ENCODE results near the gene ZFR2. TPM values are rescaled to one million over a fixed set of nuclear protein-coding genes. Genes with fewer than 3 reads are reported as not detected.

The ZFR2 gene
- total and polyA plus RNA-seq, 2 of the 8 experiments (the other 6 are each of a cell fraction or from before 2014, with no cell fraction given): 14.5 to 28.4 TPM

DNA sequence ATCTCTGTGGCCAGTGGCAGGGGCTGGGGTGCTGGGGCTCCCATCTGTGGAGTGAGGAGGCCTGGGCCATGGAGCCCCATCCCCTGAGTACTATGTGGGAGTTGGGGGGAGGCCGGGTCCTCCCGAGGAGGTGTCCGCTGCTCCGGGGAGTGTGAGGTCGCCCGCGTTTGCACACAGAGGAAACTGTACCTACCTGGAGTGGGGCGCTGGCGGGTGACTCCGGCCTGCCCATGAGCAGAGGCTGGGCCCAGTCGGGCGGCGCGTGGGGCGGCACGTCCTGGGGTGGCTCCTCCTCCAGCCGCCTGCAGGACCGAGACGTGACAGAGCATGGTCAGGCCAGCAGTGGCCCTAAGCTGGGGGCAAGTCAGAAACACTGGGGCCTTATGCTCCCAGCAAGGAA, 48.8 kb downstream of the ZFR2 start:
- no peaks in the 10 kb centered on the region for H3K36me3 ChIP-seq (ENCODE audit: control insufficient read depth in 2 of 4, insufficient read depth in 4 of 4, low read length in 3 of 4)
- no peak overlapping the region for H3K27ac ChIP-seq (ENCODE audit: low read depth, low read length)
- no peaks in the 10 kb centered on the region for H3K79me2 ChIP-seq (ENCODE audit: control insufficient read depth in 1 of 2, insufficient read depth in 2 of 2, low read length in 2 of 2)
- no peak overlapping the region for H3K14ac ChIP-seq (ENCODE audit: insufficient read length)
- no peak overlapping the region for H3K4me2 ChIP-seq (ENCODE audit: insufficient read depth in 1 of 2, low read depth in 2 of 2, low read length in 2 of 2)
- no peaks in the 10 kb centered on the region for H3K79me1 ChIP-seq (ENCODE audit: low read depth, low read length)
- ChIA-PET POLR2A (ENCODE audit: partially characterized antibody) (no interaction called here), CTCF (ENCODE audit: partially characterized antibody) (interaction anchor here (1.5 to 1.6 kb wide), 2 partner anchors 16 to 30 kb away, joined by 3 to 4 read pairs; no protein-coding TSS in a partner anchor)
- H3K23me2 ChIP-seq (ENCODE audit: low read depth, low read length): no peaks in the 10 kb centered on the region
- H2AK5ac ChIP-seq (ENCODE audit: low read depth, low read length): no peak overlapping the region
- H3K4ac ChIP-seq (replicated peaks; ENCODE audit: insufficient read length, low read depth, low read length): no peak overlapping the region
- H3K9me3 ChIP-seq (ENCODE audit: insufficient read depth in 2 of 2, low read depth in 1 of 2, low read length in 1 of 2): no peaks in the 10 kb centered on the region
- H3K18ac ChIP-seq (ENCODE audit: extremely low read depth, low read length): no peak overlapping the region
- DNase-seq (ENCODE audit: low read depth in 1 of 2, low spot score in 2 of 2) (no peak), FAIRE-seq (no peak)
- H2BK20ac ChIP-seq (ENCODE audit: low read length): no peak overlapping the region
- no peak overlapping the region for H2BK15ac ChIP-seq (ENCODE audit: low read length)
- H4K20me1 ChIP-seq (replicated peaks in 1 of 2; ENCODE audit: control insufficient read depth in 1 of 2, insufficient read depth in 2 of 2, low read length in 2 of 2): peaks cover 0 to 1% of the 10 kb centered on the region in 2 experiments
- H3K23ac ChIP-seq (ENCODE audit: insufficient read length): no peak overlapping the region
- 97% methylated on average over 19 of the region's 19 CpGs; no CpG with 5 or more reads in 1 of the 2 experiments for WGBS, 2 experiments (ENCODE audit: extremely low coverage in 1 of 2, insufficient coverage in 1 of 2, insufficient read length in 1 of 2, insufficient replicate concordance in 2 of 2, low coverage in 1 of 2, low lambda C conversion rate in 2 of 2, missing lambda C conversion rate in 1 of 2)
- no peak overlapping the region for H4K8ac ChIP-seq (ENCODE audit: extremely low read depth, insufficient read depth, low read length)
- TF ChIP-seq ZNF274 (IDR thresholded peaks at IDR 0.05; ENCODE audit: borderline replicate concordance, extremely low read depth, low read length): no peak
- no peak for TF ChIP-seq CREB1 (IDR thresholded peaks at IDR 0.05)
- TF ChIP-seq CHD2 (IDR thresholded peaks at IDR 0.05; ENCODE audit: low read length): no peak
- no peak for TF ChIP-seq RBBP5 (IDR thresholded peaks at IDR 0.05; ENCODE audit: borderline replicate concordance, low read depth, low read length)
- no peak for TF ChIP-seq GTF2F1 (IDR thresholded peaks at IDR 0.05; ENCODE audit: borderline replicate concordance, low read depth, low read length)
- no peak for TF ChIP-seq JUND (IDR thresholded peaks at IDR 0.05; ENCODE audit: low read length)
- no peak overlapping the region for H3K9ac ChIP-seq (replicated peaks in 1 of 4; ENCODE audit: extremely low read depth in 1 of 4, low read depth in 3 of 4, low read length in 3 of 4)
- H3K4me1 ChIP-seq (replicated peaks in 1 of 4; ENCODE audit: control insufficient read depth in 3 of 4, insufficient read depth in 4 of 4, low read length in 3 of 4): no peaks in the 10 kb centered on the region; a peak in 1 of 7 replicates
- no peak overlapping the region for H3K4me3 ChIP-seq (ENCODE audit: extremely low read depth in 1 of 4, insufficient read depth in 2 of 4, low read depth in 3 of 4, low read length in 4 of 4)
- H2BK5ac ChIP-seq (ENCODE audit: low read depth, low read length): no peak overlapping the region
- H4K91ac ChIP-seq (replicated peaks; ENCODE audit: insufficient read length, low read length): no peak overlapping the region
- H2BK12ac ChIP-seq (ENCODE audit: low read depth, low read length): no peak overlapping the region
- no peak overlapping the region for H3K56ac ChIP-seq (replicated peaks; ENCODE audit: insufficient read length, low read depth, low read length)
- no peak overlapping the region for H4K5ac ChIP-seq (ENCODE audit: insufficient read length, low read depth, low read length)
- H3K27me3 ChIP-seq (replicated peaks in 1 of 4; ENCODE audit: control insufficient read depth in 3 of 4, extremely low read depth in 1 of 4, insufficient read depth in 3 of 4, low read length in 3 of 4): peaks cover 0 to 5% (median under 1%) of the 10 kb centered on the region in 4 experiments; a peak in 3 of 7 replicates
- H2BK120ac ChIP-seq (replicated peaks; ENCODE audit: low read depth, low read length): no peak overlapping the region
- no peak overlapping the region for H2AFZ ChIP-seq (ENCODE audit: low read length)

Data from H1 (cell line).